ENCODE measurements around the gene ZMIZ2.
"Not testable (repeated sequence)": the region's sequence is repeated elsewhere in the genome, so short reads cannot be mapped to it uniquely, and the experiment has no call there.

The ZMIZ2 gene

GRCh38 chr7:44803828-44804519 is 55.3 kb downstream of the ZMIZ2 start:
- not testable (repeated sequence) for DNase-seq

- no peak for DNase-seq
These were observed 57.3 kb downstream of the ZMIZ2 start for GRCh38 chr7:44805950-44806349.

- no peak for DNase-seq
These were observed 60.3 kb downstream of the ZMIZ2 start for GRCh38 chr7:44808914-44809393.

DNA sequence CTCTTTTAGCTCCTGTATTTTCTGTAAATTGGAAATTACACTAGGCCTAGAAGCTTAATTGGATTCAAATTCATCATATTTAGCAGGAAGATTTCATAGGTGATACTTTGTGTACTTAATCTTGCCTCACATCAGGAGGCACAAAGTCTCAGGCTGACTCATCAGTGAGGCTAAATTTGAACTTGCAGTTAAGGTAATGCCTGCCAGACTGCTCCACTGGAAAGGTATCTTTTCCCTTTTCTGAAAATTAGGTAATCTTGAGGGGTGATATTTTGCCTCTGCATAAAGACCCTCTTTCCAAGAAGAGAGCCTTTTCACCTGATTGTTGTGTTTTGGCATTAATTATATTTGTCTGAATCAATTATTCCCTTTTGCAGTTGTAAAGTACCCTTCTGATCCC is 62.4 kb downstream of the ZMIZ2 start:
- no peak for DNase-seq

DNA sequence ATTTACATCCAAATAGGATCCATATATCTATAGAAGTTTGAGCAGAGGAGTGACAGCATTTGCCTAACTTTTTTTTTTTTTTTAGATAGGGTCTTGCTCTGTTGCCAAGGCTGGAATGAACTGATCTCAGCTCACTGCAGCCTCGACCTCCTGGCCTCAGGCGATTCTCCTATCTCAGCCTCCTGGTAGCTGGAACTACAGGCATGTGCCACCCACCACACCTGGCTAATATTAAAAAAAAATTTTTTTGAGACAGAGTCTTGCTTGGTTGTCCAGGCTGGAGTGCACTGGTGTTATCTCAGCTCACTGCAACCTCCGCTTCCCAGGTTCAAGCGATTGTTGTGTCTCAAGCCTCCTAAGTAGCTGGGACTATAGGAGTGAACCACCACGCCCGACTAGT is 62.9 kb downstream of the ZMIZ2 start:
- no peak for DNase-seq

GRCh38 chr7:44814919-44815318 is 66.3 kb downstream of the ZMIZ2 start:
- no peak for DNase-seq

GRCh38 chr7:44819292-44819691 is 70.6 kb downstream of the ZMIZ2 start:
- no peak for DNase-seq

Data from activated effector memory CD4-positive, alpha-beta T cell treated with Interleukin-2 at 50 U/mL for 16 hours (primary cell).